ENCODE measurements around the gene ARHGDIA. TPM values are rescaled to one million over a fixed set of nuclear protein-coding genes. Genes with fewer than 3 reads are reported as not detected.

The ARHGDIA gene
- total and polyA plus RNA-seq, 12 donors, result 89.9 to 263 (median 110) TPM

- DNase-seq, result peak in 1 of 2 donors; percentile 3
- no peak for TF ChIP-seq CTCF (IDR thresholded peaks at IDR 0.05)
- Histone ChIP-seq H3K36me3 (peaks cover 0 to 56% (median 3%) of the 10 kb centered on the region in 9 donors), H3K9me3 (no peaks in the 10 kb centered on the region), H3K27ac (no peak overlapping the region), H3K4me3 (no peak overlapping the region), H3K4me1 (peaks cover 4 to 18% (median 13%) of the 10 kb centered on the region in 9 donors), H3K27me3 (peaks cover 0 to 26% (median 0%) of the 10 kb centered on the region in 7 donors)
- intact Hi-C loops (cut with DNase I), result loop anchor here in 1 of 10 donors (5.0 kb wide), 1 partner anchor 762 kb away; no protein-coding TSS in a partner anchor
- ATAC-seq, result no peak
- WGBS, 2 donors, result 89 to 92% methylated on average over 28 of the region's 28 CpGs
Measured at GRCh38 chr17:81904600-81905423, 33.7 kb upstream of the ARHGDIA start.

GRCh38 chr17:81903896-81904599 lies 32.9 kb upstream of the ARHGDIA start:
- TF ChIP-seq CTCF (IDR thresholded peaks at IDR 0.05), result no peak
- Histone ChIP-seq H3K9me3 (no peaks in the 10 kb centered on the region), H3K4me1 (peaks cover 3 to 16% (median 13%) of the 10 kb centered on the region in 9 donors), H3K36me3 (peaks cover 0 to 61% (median 3%) of the 10 kb centered on the region in 9 donors), H3K27ac (no peak overlapping the region), H3K27me3 (peaks cover 0 to 26% (median 0%) of the 10 kb centered on the region in 7 donors), H3K4me3 (no peak overlapping the region)
- intact Hi-C loops (cut with DNase I), result no loop called here
- DNase-seq (peak in 1 of 2 donors; percentile 3), ATAC-seq (no peak)
- WGBS, 2 donors, result 94 to 97% methylated on average over 24 of the region's 24 CpGs

- ATAC-seq, result peak in 2 of 8 donors; percentile 1 to 10
- TF ChIP-seq CTCF (IDR thresholded peaks at IDR 0.05), result no peak
- 93 to 94% methylated on average over 10 of the region's 10 CpGs for WGBS, 2 donors
Measured at GRCh38 chr17:81903415-81903831, 32.3 kb upstream of the ARHGDIA start.

More at GRCh38 chr17:81903415-81903831, 32.3 kb upstream of the ARHGDIA start:
- Histone ChIP-seq H3K27ac (no peak overlapping the region), H3K36me3 (peaks cover 0 to 62% (median 9%) of the 10 kb centered on the region in 9 donors), H3K9me3 (no peaks in the 10 kb centered on the region), H3K27me3 (peaks cover 0 to 26% (median 0%) of the 10 kb centered on the region in 7 donors), H3K4me1 (peaks cover 3 to 16% (median 13%) of the 10 kb centered on the region in 9 donors), H3K4me3 (no peak overlapping the region)
- no peak for DNase-seq
- intact Hi-C loops (cut with DNase I), result no loop called here

All from heart right ventricle (tissue), 16 donors.